Fibroblast of the aortic adventitia (primary cell): ENCODE data around the gene SLCO3A1. TPM values are rescaled to one million over a fixed set of nuclear protein-coding genes. Genes with fewer than 3 reads are reported as not detected.
A peak's percentile ranks its signal among the peaks of the same experiment; 100 is the strongest.

Source experiments
- DNase-seq: peaks from one replicate; pipeline ENCODE4 v3.0.0-alpha.2; 2010; ENCODE audit warnings: low read depth
- H3K4me3 ChIP-seq: 2 replicates; pipeline ENCODE4 v1.5.1; 2011; ENCODE audit warnings: low read depth, mild to moderate bottlenecking, control low read depth, low read length, moderate library complexity
- total RNA-seq: library from RNA; depleted of rRNA; stranded (reverse); fragments of >200 nt; gene quantifications from 2 replicates; pipeline ENCODE4 v1.2.3, GENCODE V29; 2012; ENCODE audit warnings: low replicate concordance
- TF ChIP-seq, protein P1 (sequence below): IDR thresholded peaks from 2 replicates; pipeline ENCODE4 v1.5.1; 2011; ENCODE audit warnings: mild to moderate bottlenecking, low read length, control low read depth, inconsistent platforms; ENCODE audit not compliant: insufficient read depth

The SLCO3A1 gene
- total RNA-seq, 1 donor: 8.9 TPM

GRCh38 chr15:92014281-92015030 lies 160.9 kb downstream of the SLCO3A1 start:
- DNase-seq: no peak
- H3K4me3 ChIP-seq: no peak overlapping the region
- TF ChIP-seq, protein P1, sequence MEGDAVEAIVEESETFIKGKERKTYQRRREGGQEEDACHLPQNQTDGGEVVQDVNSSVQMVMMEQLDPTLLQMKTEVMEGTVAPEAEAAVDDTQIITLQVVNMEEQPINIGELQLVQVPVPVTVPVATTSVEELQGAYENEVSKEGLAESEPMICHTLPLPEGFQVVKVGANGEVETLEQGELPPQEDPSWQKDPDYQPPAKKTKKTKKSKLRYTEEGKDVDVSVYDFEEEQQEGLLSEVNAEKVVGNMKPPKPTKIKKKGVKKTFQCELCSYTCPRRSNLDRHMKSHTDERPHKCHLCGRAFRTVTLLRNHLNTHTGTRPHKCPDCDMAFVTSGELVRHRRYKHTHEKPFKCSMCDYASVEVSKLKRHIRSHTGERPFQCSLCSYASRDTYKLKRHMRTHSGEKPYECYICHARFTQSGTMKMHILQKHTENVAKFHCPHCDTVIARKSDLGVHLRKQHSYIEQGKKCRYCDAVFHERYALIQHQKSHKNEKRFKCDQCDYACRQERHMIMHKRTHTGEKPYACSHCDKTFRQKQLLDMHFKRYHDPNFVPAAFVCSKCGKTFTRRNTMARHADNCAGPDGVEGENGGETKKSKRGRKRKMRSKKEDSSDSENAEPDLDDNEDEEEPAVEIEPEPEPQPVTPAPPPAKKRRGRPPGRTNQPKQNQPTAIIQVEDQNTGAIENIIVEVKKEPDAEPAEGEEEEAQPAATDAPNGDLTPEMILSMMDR: no peak

- no peak overlapping the region for H3K4me3 ChIP-seq
- no peak for DNase-seq
- TF ChIP-seq, protein P1: no peak
Observed at GRCh38 chr15:92017882-92018534, 164.5 kb downstream of the SLCO3A1 start.

GRCh38 chr15:92018535-92019239 lies 165.2 kb downstream of the SLCO3A1 start:
- TF ChIP-seq, protein P1: no peak

DNA sequence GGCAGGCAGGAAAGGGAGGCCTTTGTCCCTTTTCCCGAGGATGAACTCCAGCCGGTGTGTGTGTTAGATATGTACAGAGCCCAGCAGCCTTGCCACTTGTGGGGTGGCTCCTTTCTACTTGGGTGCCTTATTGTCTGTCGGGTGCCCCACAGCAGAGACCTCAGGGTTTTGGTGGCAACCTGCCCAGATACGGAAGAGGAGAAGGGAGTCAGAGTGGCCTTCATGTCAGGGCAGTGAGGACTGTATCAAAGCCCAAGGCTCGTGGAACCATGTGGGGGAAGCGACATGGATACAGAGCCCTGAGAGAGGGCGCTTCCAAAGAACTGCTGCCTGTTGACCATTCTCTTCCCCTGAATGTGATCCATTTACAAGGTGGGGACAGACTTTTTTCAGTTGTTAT lies 166.2 kb downstream of the SLCO3A1 start:
- H3K4me3 ChIP-seq: no peak overlapping the region
- TF ChIP-seq, protein P1: no peak
- DNase-seq: no peak

More at GRCh38 chr15:92018535-92019239, 165.2 kb downstream of the SLCO3A1 start:
- no peak for DNase-seq
- H3K4me3 ChIP-seq: no peak overlapping the region

GRCh38 chr15:92020207-92020606 lies 166.7 kb downstream of the SLCO3A1 start:
- peak; percentile 78 for DNase-seq
- H3K4me3 ChIP-seq: no peak overlapping the region
- TF ChIP-seq, protein P1: no peak

DNA sequence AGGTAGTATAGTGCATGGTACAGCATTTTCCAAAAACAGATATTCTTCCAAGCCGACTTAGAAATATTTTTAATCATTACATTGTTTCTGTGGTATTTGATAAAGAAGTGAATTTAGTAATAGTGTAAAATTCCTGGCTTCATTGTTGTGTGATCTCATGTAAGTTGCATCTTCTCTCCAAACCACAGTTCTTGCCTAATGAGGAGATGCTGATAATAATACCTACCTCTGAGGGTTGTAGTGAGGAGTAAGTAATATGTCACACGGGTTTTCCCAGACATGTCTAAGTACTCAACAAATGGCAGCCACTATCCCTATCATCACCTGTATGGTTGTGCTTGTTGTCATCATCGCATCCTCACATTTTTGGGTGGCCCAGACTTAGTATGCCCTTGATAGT lies 167.3 kb downstream of the SLCO3A1 start:
- peak; percentile 92 for DNase-seq
- TF ChIP-seq, protein P1: no peak
- no peak overlapping the region for H3K4me3 ChIP-seq
